ENCODE measurements around the gene ZGRF1.
A peak's percentile ranks its signal among the peaks of the same experiment; 100 is the strongest.

Gene ZGRF1

GRCh38 chr4:112519689-112520597, 116.8 kb downstream of the ZGRF1 start:
- H3K4me3 ChIP-seq (ENCODE audit: low read depth in 1 of 5, low read length in 5 of 5) = no peak overlapping the region
- H3K4me1 ChIP-seq (ENCODE audit: control insufficient read depth in 5 of 5, insufficient read depth in 5 of 5, low read length in 5 of 5) = peaks cover 0 to 50% (median 50%) of the 10 kb centered on the region in 5 donors
- peaks cover 0 to 6% (median 0%) of the 10 kb centered on the region in 5 donors for H3K9me3 ChIP-seq (ENCODE audit: control insufficient read depth in 5 of 5, low read length in 5 of 5)
- H3K9ac ChIP-seq (ENCODE audit: low read length in 5 of 5) = no peak overlapping the region
- H3K36me3 ChIP-seq (ENCODE audit: control insufficient read depth in 5 of 5, insufficient read depth in 5 of 5, low read length in 5 of 5) = no peaks in the 10 kb centered on the region
- H3K27me3 ChIP-seq (ENCODE audit: control insufficient read depth in 5 of 5, insufficient read depth in 4 of 5, low read length in 5 of 5) = peaks cover 51 to 87% (median 64%) of the 10 kb centered on the region in 5 donors
- H3K27ac ChIP-seq (ENCODE audit: low read depth, low read length) = no peak overlapping the region

- Histone ChIP-seq H3K27ac (ENCODE audit: low read depth, low read length) (no peak overlapping the region), H3K9ac (ENCODE audit: low read length in 5 of 5) (no peak overlapping the region), H3K9me3 (ENCODE audit: control insufficient read depth in 5 of 5, low read length in 5 of 5) (peaks cover 0 to 6% (median 0%) of the 10 kb centered on the region in 5 donors)
Measured at GRCh38 chr4:112518675-112519074, 118.0 kb downstream of the ZGRF1 start.

GRCh38 chr4:112517911-112518310, 118.8 kb downstream of the ZGRF1 start:
- Histone ChIP-seq H3K4me3 (ENCODE audit: low read depth in 1 of 5, low read length in 5 of 5) (no peak overlapping the region), H3K27me3 (ENCODE audit: control insufficient read depth in 5 of 5, insufficient read depth in 4 of 5, low read length in 5 of 5) (peaks cover 59 to 87% (median 70%) of the 10 kb centered on the region in 5 donors), H3K9me3 (ENCODE audit: control insufficient read depth in 5 of 5, low read length in 5 of 5) (peaks cover 0 to 6% (median 0%) of the 10 kb centered on the region in 5 donors), H3K9ac (ENCODE audit: low read length in 5 of 5) (no peak overlapping the region), H3K27ac (ENCODE audit: low read depth, low read length) (no peak overlapping the region), H3K4me1 (ENCODE audit: control insufficient read depth in 5 of 5, insufficient read depth in 5 of 5, low read length in 5 of 5) (peaks cover 0 to 46% (median 44%) of the 10 kb centered on the region in 5 donors), H3K36me3 (ENCODE audit: control insufficient read depth in 5 of 5, insufficient read depth in 5 of 5, low read length in 5 of 5) (no peaks in the 10 kb centered on the region)

More at GRCh38 chr4:112518675-112519074, 118.0 kb downstream of the ZGRF1 start:
- no peaks in the 10 kb centered on the region for H3K36me3 ChIP-seq (ENCODE audit: control insufficient read depth in 5 of 5, insufficient read depth in 5 of 5, low read length in 5 of 5)
- H3K4me1 ChIP-seq (ENCODE audit: control insufficient read depth in 5 of 5, insufficient read depth in 5 of 5, low read length in 5 of 5) = peaks cover 0 to 53% (median 52%) of the 10 kb centered on the region in 5 donors
- H3K27me3 ChIP-seq (ENCODE audit: control insufficient read depth in 5 of 5, insufficient read depth in 4 of 5, low read length in 5 of 5) = peaks cover 58 to 90% (median 75%) of the 10 kb centered on the region in 5 donors
- no peak overlapping the region for H3K4me3 ChIP-seq (ENCODE audit: low read depth in 1 of 5, low read length in 5 of 5)

DNA sequence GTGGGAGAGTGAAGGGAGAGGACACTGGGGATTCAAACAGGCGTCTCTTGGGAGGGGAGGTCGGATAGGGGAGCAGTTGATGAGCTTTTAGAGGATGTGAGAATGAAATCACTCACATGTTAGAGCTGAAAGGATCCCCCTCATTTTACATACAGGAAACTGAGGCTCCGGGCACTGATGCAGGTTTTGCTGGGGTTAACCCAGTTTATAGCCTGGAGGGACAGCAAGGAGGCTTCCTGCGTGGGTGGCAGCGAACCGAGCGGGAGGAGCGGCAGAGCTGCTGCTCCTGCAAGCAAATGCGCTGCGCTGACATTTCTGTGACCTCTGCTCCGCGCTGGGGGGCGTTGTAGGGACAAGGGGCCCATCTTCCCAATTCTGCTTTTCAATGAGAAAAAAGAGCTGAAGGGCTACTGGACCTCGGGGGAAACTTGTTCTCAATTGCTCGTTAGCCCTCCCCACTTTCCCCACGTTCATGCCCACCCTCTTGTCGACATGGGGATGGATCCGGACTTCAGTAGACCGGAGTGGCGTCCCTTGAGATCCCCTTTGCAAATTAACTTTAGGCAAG, 119.6 kb downstream of the ZGRF1 start:
- no peaks in the 10 kb centered on the region for H3K36me3 ChIP-seq (ENCODE audit: control insufficient read depth in 5 of 5, insufficient read depth in 5 of 5, low read length in 5 of 5)
- H3K27ac ChIP-seq (ENCODE audit: low read depth, low read length) = no peak overlapping the region
- peaks cover 0 to 6% (median 0%) of the 10 kb centered on the region in 5 donors for H3K9me3 ChIP-seq (ENCODE audit: control insufficient read depth in 5 of 5, low read length in 5 of 5)
- H3K27me3 ChIP-seq (ENCODE audit: control insufficient read depth in 5 of 5, insufficient read depth in 4 of 5, low read length in 5 of 5) = peaks cover 60 to 85% (median 72%) of the 10 kb centered on the region in 5 donors
- H3K4me1 ChIP-seq (ENCODE audit: control insufficient read depth in 5 of 5, insufficient read depth in 5 of 5, low read length in 5 of 5) = peaks cover 0 to 43% (median 42%) of the 10 kb centered on the region in 5 donors
- H3K9ac ChIP-seq (ENCODE audit: low read length in 5 of 5) = no peak overlapping the region
- peak overlapping the region in 3 of 5 donors; percentile 52 to 82 (median 74) for H3K4me3 ChIP-seq (ENCODE audit: low read depth in 1 of 5, low read length in 5 of 5)

GRCh38 chr4:112516471-112517066, 120.1 kb downstream of the ZGRF1 start:
- Histone ChIP-seq H3K4me1 (ENCODE audit: control insufficient read depth in 5 of 5, insufficient read depth in 5 of 5, low read length in 5 of 5) (peaks cover 0 to 43% (median 42%) of the 10 kb centered on the region in 5 donors), H3K4me3 (ENCODE audit: low read depth in 1 of 5, low read length in 5 of 5) (peak overlapping the region in 4 of 5 donors; percentile 52 to 86 (median 78)), H3K36me3 (ENCODE audit: control insufficient read depth in 5 of 5, insufficient read depth in 5 of 5, low read length in 5 of 5) (no peaks in the 10 kb centered on the region), H3K9me3 (ENCODE audit: control insufficient read depth in 5 of 5, low read length in 5 of 5) (peaks cover 0 to 6% (median 0%) of the 10 kb centered on the region in 5 donors), H3K27me3 (ENCODE audit: control insufficient read depth in 5 of 5, insufficient read depth in 4 of 5, low read length in 5 of 5) (peaks cover 61 to 85% (median 71%) of the 10 kb centered on the region in 5 donors), H3K27ac (ENCODE audit: low read depth, low read length) (no peak overlapping the region), H3K9ac (ENCODE audit: low read length in 5 of 5) (no peak overlapping the region)

DNA sequence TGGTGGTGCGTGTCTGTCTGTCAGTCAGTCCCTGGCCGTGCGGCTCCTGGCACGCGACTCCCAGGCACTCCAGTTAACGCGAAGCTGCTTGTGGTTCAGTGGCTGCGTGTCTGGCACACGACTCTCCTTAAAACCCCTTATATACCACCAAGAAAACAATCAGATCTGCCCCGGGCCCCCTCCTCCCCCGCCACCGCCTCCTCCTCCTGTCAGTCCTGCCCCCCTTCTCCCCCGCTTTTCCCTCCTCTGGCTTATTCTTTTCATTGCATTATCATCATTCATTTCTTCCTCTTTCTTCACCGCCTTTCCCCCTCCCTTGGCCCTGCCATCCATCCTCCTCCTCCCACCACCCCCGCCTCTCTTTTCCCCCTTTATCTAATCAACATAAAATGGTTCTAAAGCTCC, 120.6 kb downstream of the ZGRF1 start, which contains the start of gene NEUROG2:
Gene NEUROG2, minus strand, starts transcription at position 115 of the 405 bp plus-strand sequence. CDS start 705 bp downstream, outside the sequence.
- peaks cover 0 to 42% (median 41%) of the 10 kb centered on the region in 5 donors for H3K4me1 ChIP-seq (ENCODE audit: control insufficient read depth in 5 of 5, insufficient read depth in 5 of 5, low read length in 5 of 5)
- H3K9me3 ChIP-seq (ENCODE audit: control insufficient read depth in 5 of 5, low read length in 5 of 5) = peaks cover 0 to 6% (median 0%) of the 10 kb centered on the region in 5 donors
- H3K27me3 ChIP-seq (ENCODE audit: control insufficient read depth in 5 of 5, insufficient read depth in 4 of 5, low read length in 5 of 5) = peaks cover 61 to 85% (median 71%) of the 10 kb centered on the region in 5 donors
- H3K9ac ChIP-seq (ENCODE audit: low read length in 5 of 5) = peak within 1 kb of the TSS in 2 of 5 donors; percentile 3 to 31
- peak within 1 kb of the TSS; percentile 39 to 95 (median 82) for H3K4me3 ChIP-seq (ENCODE audit: low read depth in 1 of 5, low read length in 5 of 5)
- no peak within 1 kb of the TSS for H3K27ac ChIP-seq (ENCODE audit: low read depth, low read length)
- no peaks in the 10 kb centered on the region for H3K36me3 ChIP-seq (ENCODE audit: control insufficient read depth in 5 of 5, insufficient read depth in 5 of 5, low read length in 5 of 5)

DNA sequence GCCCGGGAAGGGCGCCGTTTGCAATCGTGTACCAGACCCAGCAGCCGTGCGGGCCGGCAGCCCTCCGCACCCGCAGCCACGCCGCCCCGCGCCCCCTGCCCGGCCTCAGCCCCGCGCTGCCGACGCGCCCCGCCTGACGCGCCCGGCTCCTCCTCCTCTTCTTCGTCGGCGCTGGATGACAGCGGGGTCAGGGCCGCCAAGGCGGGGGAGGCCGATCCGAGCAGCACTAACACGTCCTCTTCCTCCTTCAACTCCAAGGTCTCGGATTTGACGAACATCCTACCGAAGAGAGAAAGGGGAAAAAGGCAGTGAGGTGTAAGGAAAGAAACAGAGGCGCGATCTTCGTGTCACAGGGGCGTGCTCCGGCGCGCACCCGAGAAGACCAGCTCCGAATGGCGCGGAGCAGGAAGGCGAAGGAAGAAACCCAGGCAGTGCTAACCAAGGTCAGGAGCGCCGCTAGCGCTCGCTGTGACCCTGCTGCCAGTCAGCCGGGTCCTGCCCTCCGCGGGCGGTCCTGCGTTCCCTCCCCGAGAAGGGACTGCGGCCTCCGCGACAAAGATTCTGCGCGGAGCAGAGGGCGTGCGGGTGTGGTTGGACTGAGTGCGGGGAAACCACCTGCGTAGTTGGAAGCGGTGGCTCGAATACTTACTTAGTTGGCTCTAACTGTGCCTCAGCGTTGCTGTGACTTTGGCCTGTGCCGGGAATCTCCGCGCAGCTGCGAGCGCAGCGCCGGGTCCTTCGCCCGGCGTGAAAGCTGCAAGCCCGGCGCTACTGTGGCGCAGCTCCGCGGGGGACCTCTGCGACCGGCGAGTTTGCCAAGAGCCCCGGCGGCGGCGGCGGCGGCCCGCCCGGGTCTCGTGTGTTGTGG, 121.3 kb downstream of the ZGRF1 start:
- Histone ChIP-seq H3K36me3 (ENCODE audit: control insufficient read depth in 5 of 5, insufficient read depth in 5 of 5, low read length in 5 of 5) (no peaks in the 10 kb centered on the region), H3K9ac (ENCODE audit: low read length in 5 of 5) (peak overlapping the region in 2 of 5 donors; percentile 3 to 31), H3K4me3 (ENCODE audit: low read depth in 1 of 5, low read length in 5 of 5) (peak overlapping the region; percentile 39 to 95 (median 82)), H3K9me3 (ENCODE audit: control insufficient read depth in 5 of 5, low read length in 5 of 5) (peaks cover 0 to 6% (median 0%) of the 10 kb centered on the region in 5 donors), H3K27me3 (ENCODE audit: control insufficient read depth in 5 of 5, insufficient read depth in 4 of 5, low read length in 5 of 5) (peaks cover 61 to 85% (median 71%) of the 10 kb centered on the region in 5 donors), H3K27ac (ENCODE audit: low read depth, low read length) (no peak overlapping the region), H3K4me1 (ENCODE audit: control insufficient read depth in 5 of 5, insufficient read depth in 5 of 5, low read length in 5 of 5) (peaks cover 0 to 43% (median 42%) of the 10 kb centered on the region in 5 donors)

- Histone ChIP-seq H3K4me1 (ENCODE audit: control insufficient read depth in 5 of 5, insufficient read depth in 5 of 5, low read length in 5 of 5) (peaks cover 0 to 49% (median 48%) of the 10 kb centered on the region in 5 donors), H3K9me3 (ENCODE audit: control insufficient read depth in 5 of 5, low read length in 5 of 5) (peaks cover 0 to 4% (median 0%) of the 10 kb centered on the region in 5 donors), H3K9ac (ENCODE audit: low read length in 5 of 5) (no peak overlapping the region), H3K36me3 (ENCODE audit: control insufficient read depth in 5 of 5, insufficient read depth in 5 of 5, low read length in 5 of 5) (no peaks in the 10 kb centered on the region), H3K4me3 (ENCODE audit: low read depth in 1 of 5, low read length in 5 of 5) (peak overlapping the region in 4 of 5 donors; percentile 74 to 95 (median 84)), H3K27ac (ENCODE audit: low read depth, low read length) (no peak overlapping the region), H3K27me3 (ENCODE audit: control insufficient read depth in 5 of 5, insufficient read depth in 4 of 5, low read length in 5 of 5) (peaks cover 60 to 84% (median 69%) of the 10 kb centered on the region in 5 donors)
Measured at GRCh38 chr4:112514647-112515197, 122.0 kb downstream of the ZGRF1 start.
